ENCODE results near the gene DMP1. TPM values are rescaled to one million over a fixed set of nuclear protein-coding genes. Genes with fewer than 3 reads are reported as not detected.

The DMP1 gene
- total RNA-seq, 1 experiment from 2014 or later = not detected

GRCh38 chr4:87651941-87652340, 1.9 kb downstream of the DMP1 start:
- no TSS peak for BruUV-seq (replicated peaks)

GRCh38 chr4:87654487-87655044, 4.5 kb downstream of the DMP1 start:
- H3K4me2 ChIP-seq (ENCODE audit: low read length) = no peak overlapping the region
- ChIA-PET CTCF (no interaction called here), RAD21 (ENCODE audit: low non-redundant PET in 1 of 2, low total read pairs in 2 of 2, uncharacterized antibody in 2 of 2, unreplicated experiment in 2 of 2) (no interaction called here)

More at GRCh38 chr4:87651941-87652340, 1.9 kb downstream of the DMP1 start:
- Histone ChIP-seq H3K9me3 (ENCODE audit: control insufficient read depth in 1 of 2, insufficient read depth in 1 of 2, low read depth in 1 of 2, low read length in 2 of 2) (no peaks in the 10 kb centered on the region), H3K27ac (ENCODE audit: low read depth, low read length) (no peak overlapping the region), H4K20me1 (ENCODE audit: insufficient read depth) (no peaks in the 10 kb centered on the region), H3K36me3 (ENCODE audit: control insufficient read depth in 1 of 2, insufficient read depth in 2 of 2, low read length in 2 of 2) (no peaks in the 10 kb centered on the region), H3K4me2 (ENCODE audit: low read length) (no peak overlapping the region), H3K4me1 (ENCODE audit: control insufficient read depth in 1 of 2, insufficient read depth in 2 of 2, low read length in 2 of 2) (peaks cover 0 to under 1% of the 10 kb centered on the region in 2 experiments; a peak in 2 of 4 replicates), H2AFZ (ENCODE audit: low read depth, low read length, poor library complexity, severe bottlenecking) (peak overlapping the region; percentile 44), H3K9me2 (ENCODE audit: insufficient read depth) (0 out of 2 replicates have a peak, but pooled peaks cover 2% of the 10 kb centered on the region), H3K4me3 (replicated peaks in 1 of 2; ENCODE audit: low read depth in 1 of 2, low read length in 2 of 2) (no peak overlapping the region), H3K79me2 (ENCODE audit: insufficient read depth, low read length) (no peaks in the 10 kb centered on the region), H3K27me3 (ENCODE audit: insufficient read depth, low read length) (no peaks in the 10 kb centered on the region), H3K9ac (ENCODE audit: low read length) (no peak overlapping the region)
- no peak for TF ChIP-seq EZH2phosphoT487 (IDR thresholded peaks at IDR 0.05; ENCODE audit: borderline replicate concordance)
- DNase-seq (ENCODE audit: low read depth, low spot score) (no peak), ATAC-seq (no peak)
- POLR2A ChIA-PET = no interaction called here
- RAD21 ChIA-PET (ENCODE audit: low non-redundant PET in 1 of 2, low total read pairs in 2 of 2, uncharacterized antibody in 2 of 2, unreplicated experiment in 2 of 2) = no interaction called here
- CTCF ChIA-PET = no interaction called here
- intact Hi-C loops (cut with micrococcal nuclease) = loop anchor here (2.0 kb wide), 1 partner anchor 65 kb away; no protein-coding TSS in a partner anchor

More at GRCh38 chr4:87654487-87655044, 4.5 kb downstream of the DMP1 start:
- Histone ChIP-seq H3K9ac (ENCODE audit: low read length) (no peak overlapping the region), H3K27ac (ENCODE audit: low read depth, low read length) (no peak overlapping the region), H3K4me3 (replicated peaks in 1 of 2; ENCODE audit: low read depth in 1 of 2, low read length in 2 of 2) (no peak overlapping the region), H4K20me1 (ENCODE audit: insufficient read depth) (no peaks in the 10 kb centered on the region), H3K27me3 (ENCODE audit: insufficient read depth, low read length) (no peaks in the 10 kb centered on the region), H2AFZ (ENCODE audit: low read depth, low read length, poor library complexity, severe bottlenecking) (no peak overlapping the region), H3K9me3 (ENCODE audit: control insufficient read depth in 1 of 2, insufficient read depth in 1 of 2, low read depth in 1 of 2, low read length in 2 of 2) (no peaks in the 10 kb centered on the region), H3K9me2 (ENCODE audit: insufficient read depth) (no peaks in the 10 kb centered on the region), H3K4me1 (ENCODE audit: control insufficient read depth in 1 of 2, insufficient read depth in 2 of 2, low read length in 2 of 2) (peaks cover 22 to 26% of the 10 kb centered on the region in 2 experiments), H3K36me3 (ENCODE audit: control insufficient read depth in 1 of 2, insufficient read depth in 2 of 2, low read length in 2 of 2) (no peaks in the 10 kb centered on the region), H3K79me2 (ENCODE audit: insufficient read depth, low read length) (no peaks in the 10 kb centered on the region)
- POLR2A ChIA-PET = no interaction called here
- ATAC-seq = no peak
- no TSS peak for BruUV-seq (replicated peaks)
- no peak for DNase-seq (ENCODE audit: low read depth, low spot score)
- intact Hi-C loops (cut with micrococcal nuclease) = no loop called here
- TF ChIP-seq RAD21 (IDR thresholded peaks at IDR 0.05; ENCODE audit: low read depth) (no peak), REST (IDR thresholded peaks at IDR 0.05; ENCODE audit: low read depth) (peak; percentile 14; the same call in 1 of the 2 replicates)
